ENCODE measurements around the gene ATP5F1A.
A peak's percentile ranks its signal among the peaks of the same experiment; 100 is the strongest.

DNA sequence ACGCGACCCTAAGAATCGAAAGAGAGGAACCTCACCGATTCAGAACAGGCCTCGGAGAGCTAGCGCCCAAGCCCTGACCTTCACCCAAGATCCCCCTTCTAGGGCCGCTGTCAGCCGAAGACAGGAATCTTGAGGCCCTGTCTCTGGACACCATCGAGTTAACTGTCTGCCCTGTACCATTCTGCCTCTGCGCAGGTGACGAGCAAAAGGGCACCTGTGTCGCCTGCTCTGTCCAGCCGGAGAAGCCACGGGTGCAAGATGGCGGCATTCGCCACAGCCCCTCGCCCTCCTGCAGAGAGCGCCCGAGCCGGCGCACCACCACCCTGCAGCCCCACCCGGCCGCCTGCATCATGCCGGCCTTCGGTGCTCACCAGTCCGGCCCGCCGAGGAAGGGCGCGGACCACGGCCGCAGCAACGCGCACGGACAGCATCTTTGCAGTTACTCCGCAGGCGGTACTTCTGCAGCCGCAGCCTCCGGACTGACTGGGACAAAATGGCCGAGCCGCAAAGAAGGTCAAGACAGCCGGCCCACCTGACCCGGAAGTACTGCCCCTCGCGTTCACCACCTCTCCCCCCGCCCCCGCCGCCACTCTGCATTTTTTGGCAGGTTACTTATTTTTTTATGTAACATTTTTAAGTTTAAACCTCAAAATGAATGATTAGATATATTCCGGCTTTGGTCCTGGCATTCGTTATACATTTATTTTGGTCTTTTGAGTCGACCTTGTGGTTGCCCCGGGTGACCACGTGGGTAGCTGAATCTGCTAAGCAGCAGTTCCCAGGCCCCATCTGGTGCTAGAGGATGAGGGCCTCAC, at the start of gene ATP5F1A:
- TF ChIP-seq, protein P1, sequence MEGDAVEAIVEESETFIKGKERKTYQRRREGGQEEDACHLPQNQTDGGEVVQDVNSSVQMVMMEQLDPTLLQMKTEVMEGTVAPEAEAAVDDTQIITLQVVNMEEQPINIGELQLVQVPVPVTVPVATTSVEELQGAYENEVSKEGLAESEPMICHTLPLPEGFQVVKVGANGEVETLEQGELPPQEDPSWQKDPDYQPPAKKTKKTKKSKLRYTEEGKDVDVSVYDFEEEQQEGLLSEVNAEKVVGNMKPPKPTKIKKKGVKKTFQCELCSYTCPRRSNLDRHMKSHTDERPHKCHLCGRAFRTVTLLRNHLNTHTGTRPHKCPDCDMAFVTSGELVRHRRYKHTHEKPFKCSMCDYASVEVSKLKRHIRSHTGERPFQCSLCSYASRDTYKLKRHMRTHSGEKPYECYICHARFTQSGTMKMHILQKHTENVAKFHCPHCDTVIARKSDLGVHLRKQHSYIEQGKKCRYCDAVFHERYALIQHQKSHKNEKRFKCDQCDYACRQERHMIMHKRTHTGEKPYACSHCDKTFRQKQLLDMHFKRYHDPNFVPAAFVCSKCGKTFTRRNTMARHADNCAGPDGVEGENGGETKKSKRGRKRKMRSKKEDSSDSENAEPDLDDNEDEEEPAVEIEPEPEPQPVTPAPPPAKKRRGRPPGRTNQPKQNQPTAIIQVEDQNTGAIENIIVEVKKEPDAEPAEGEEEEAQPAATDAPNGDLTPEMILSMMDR (optimal IDR thresholded peaks at IDR 0.05 in 1 of 3, IDR thresholded peaks at IDR 0.05 in 1 of 3, conservative IDR thresholded peaks at IDR 0.05 in 1 of 3; ENCODE audit: extremely low read depth in 1 of 3, insufficient read depth in 2 of 3, low read length in 3 of 3): peak in 1 of 3 experiments; percentile 19
- no peak for TF ChIP-seq EZH2 (IDR thresholded peaks at IDR 0.05; ENCODE audit: low read length)
